GM23248 (cell line): ENCODE measurements around the gene ANKRD29.

Experiments used
- EZH2 ChIP-seq: fragments of 200-600 bp; sonication (generic); IDR thresholded peaks from 2 replicates; pipeline ENCODE4 v1.6.1; 2018; ENCODE audit warnings: antibody characterized with exemption, mild to moderate bottlenecking; ENCODE audit not compliant: insufficient read depth, poor library complexity, severe bottlenecking
- EZH2phosphoT487 ChIP-seq: fragments of 200-600 bp; sonication (generic); IDR thresholded peaks from 2 replicates; pipeline ENCODE4 v1.6.1; 2018; ENCODE audit warnings: antibody characterized with exemption, moderate library complexity, mild to moderate bottlenecking, low read depth; ENCODE audit not compliant: insufficient read depth

GRCh38 chr18:23627321-23627720, 35.4 kb downstream of the ANKRD29 start:
- no peak for TF ChIP-seq EZH2phosphoT487
- TF ChIP-seq EZH2: no peak
